ENCODE results near the gene PACRG. TPM values are rescaled to one million over a fixed set of nuclear protein-coding genes. Genes with fewer than 3 reads are reported as not detected.
A peak's percentile ranks its signal among the peaks of the same experiment; 100 is the strongest.

PACRG gene
- total and polyA plus RNA-seq, 2 of the 8 experiments (the other 6 are each of a cell fraction or from before 2014, with no cell fraction given), result 0.44 to 0.54 TPM

DNA sequence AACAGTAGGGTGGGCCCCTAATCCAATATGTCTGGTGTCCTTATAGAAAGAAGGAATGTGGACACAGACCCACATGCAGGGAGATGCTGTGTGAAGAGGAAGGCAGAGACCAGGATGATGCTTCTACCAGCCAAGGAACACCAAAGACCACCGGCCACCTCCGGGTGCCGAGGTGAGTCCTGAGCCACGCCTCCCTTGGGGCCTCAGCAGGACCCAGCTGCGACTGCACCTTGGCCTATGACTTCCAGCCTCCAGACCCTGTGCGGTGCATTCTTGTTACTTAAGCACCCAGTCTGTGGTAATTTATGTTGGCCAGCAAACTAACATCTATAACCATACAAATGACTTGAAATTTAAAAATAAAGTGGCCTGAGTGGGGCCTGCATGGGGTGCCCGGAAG lies 607.3 kb downstream of the PACRG start:
- H3K79me2 ChIP-seq (ENCODE audit: control insufficient read depth in 1 of 2, insufficient read depth in 2 of 2, low read length in 2 of 2), result no peaks in the 10 kb centered on the region
- no peak overlapping the region for H3K27ac ChIP-seq (ENCODE audit: low read depth, low read length)
- no peak overlapping the region for H3K4me3 ChIP-seq (ENCODE audit: extremely low read depth in 1 of 4, insufficient read depth in 2 of 4, low read depth in 3 of 4, low read length in 4 of 4)
- H4K5ac ChIP-seq (ENCODE audit: insufficient read length, low read depth, low read length), result no peak overlapping the region
- H2AFZ ChIP-seq (ENCODE audit: low read length), result no peak overlapping the region
- FAIRE-seq, result no peak
- H3K9me3 ChIP-seq (ENCODE audit: insufficient read depth in 2 of 2, low read depth in 1 of 2, low read length in 1 of 2), result no peaks in the 10 kb centered on the region
- H3K9ac ChIP-seq (replicated peaks in 1 of 4; ENCODE audit: extremely low read depth in 1 of 4, low read depth in 3 of 4, low read length in 3 of 4), result no peak overlapping the region
- ChIA-PET CTCF (ENCODE audit: partially characterized antibody) (interaction anchor here (1.4 kb wide), 1 partner anchor 219 kb away, joined by 4 read pairs; no protein-coding TSS in a partner anchor), POLR2A (ENCODE audit: partially characterized antibody) (no interaction called here)
- H2BK5ac ChIP-seq (ENCODE audit: low read depth, low read length), result no peak overlapping the region
- H4K91ac ChIP-seq (replicated peaks; ENCODE audit: insufficient read length, low read length), result peak overlapping the region; percentile 42
- H3K4me2 ChIP-seq (ENCODE audit: insufficient read depth in 1 of 2, low read depth in 2 of 2, low read length in 2 of 2), result no peak overlapping the region
- H2AK5ac ChIP-seq (ENCODE audit: low read depth, low read length), result no peak overlapping the region
- H2BK20ac ChIP-seq (ENCODE audit: low read length), result no peak overlapping the region
- no peak overlapping the region for H3K4ac ChIP-seq (replicated peaks; ENCODE audit: insufficient read length, low read depth, low read length)
- no peak overlapping the region for H3K18ac ChIP-seq (ENCODE audit: extremely low read depth, low read length)
- H3K23me2 ChIP-seq (ENCODE audit: low read depth, low read length), result no peaks in the 10 kb centered on the region
- no peak overlapping the region for H3K23ac ChIP-seq (ENCODE audit: insufficient read length)
- H3K36me3 ChIP-seq (ENCODE audit: control insufficient read depth in 2 of 4, insufficient read depth in 4 of 4, low read length in 3 of 4), result no peaks in the 10 kb centered on the region
- H2BK12ac ChIP-seq (ENCODE audit: low read depth, low read length), result no peak overlapping the region
- H2BK15ac ChIP-seq (ENCODE audit: low read length), result peak overlapping the region; percentile 81; the same call in 1 of the 2 replicates
- no peak for DNase-seq (ENCODE audit: low read depth in 1 of 2, low spot score in 2 of 2)
- H4K8ac ChIP-seq (ENCODE audit: extremely low read depth, insufficient read depth, low read length), result no peak overlapping the region; the same call in 1 of the 2 replicates
- H4K20me1 ChIP-seq (replicated peaks in 1 of 2; ENCODE audit: control insufficient read depth in 1 of 2, insufficient read depth in 2 of 2, low read length in 2 of 2), result no peaks in the 10 kb centered on the region
- peaks cover 5 to 21% (median 6%) of the 10 kb centered on the region in 4 experiments for H3K4me1 ChIP-seq (replicated peaks in 1 of 4; ENCODE audit: control insufficient read depth in 3 of 4, insufficient read depth in 4 of 4, low read length in 3 of 4)
- H3K14ac ChIP-seq (ENCODE audit: insufficient read length), result no peak overlapping the region
- H2BK120ac ChIP-seq (replicated peaks; ENCODE audit: low read depth, low read length), result no peak overlapping the region
- H3K56ac ChIP-seq (replicated peaks; ENCODE audit: insufficient read length, low read depth, low read length), result no peak overlapping the region
- 95% methylated on average over 7 of the region's 7 CpGs; no CpG with 5 or more reads in 1 of the 2 experiments for WGBS, 2 experiments (ENCODE audit: extremely low coverage in 1 of 2, insufficient coverage in 1 of 2, insufficient read length in 1 of 2, insufficient replicate concordance in 2 of 2, low coverage in 1 of 2, low lambda C conversion rate in 2 of 2, missing lambda C conversion rate in 1 of 2)
- no peaks in the 10 kb centered on the region for H3K79me1 ChIP-seq (ENCODE audit: low read depth, low read length)
- peaks cover 0 to 10% (median 6%) of the 10 kb centered on the region in 4 experiments; a peak in 3 of 7 replicates for H3K27me3 ChIP-seq (replicated peaks in 1 of 4; ENCODE audit: control insufficient read depth in 3 of 4, extremely low read depth in 1 of 4, insufficient read depth in 3 of 4, low read length in 3 of 4)
- TF ChIP-seq PHF8 (conservative IDR thresholded peaks at IDR 0.05; ENCODE audit: low read depth, low read length) (no peak), CREB1 (IDR thresholded peaks at IDR 0.05) (no peak), BACH1 (IDR thresholded peaks at IDR 0.05; ENCODE audit: low read length) (no peak), POLR2A (IDR thresholded peaks at IDR 0.05; ENCODE audit: control extremely low read depth in 1 of 2, low read depth in 2 of 2, low read length in 2 of 2) (no peak), NRF1 (IDR thresholded peaks at IDR 0.05; ENCODE audit: low read depth, low read length) (no peak), POU5F1 (IDR thresholded peaks at IDR 0.05; ENCODE audit: low read depth, low read length) (no peak), TAF1 (IDR thresholded peaks at IDR 0.05; ENCODE audit: low read depth, low read length) (no peak), HDAC2 (IDR thresholded peaks at IDR 0.05; ENCODE audit: borderline replicate concordance in 1 of 2, low read depth in 2 of 2, low read length in 2 of 2) (no peak), HDAC6 (IDR thresholded peaks at IDR 0.05; ENCODE audit: low read depth, low read length) (no peak), GABPA (IDR thresholded peaks at IDR 0.05; ENCODE audit: borderline replicate concordance, insufficient read depth, low read length) (no peak), SRF (IDR thresholded peaks at IDR 0.05; ENCODE audit: low read depth, low read length) (no peak)
- TF ChIP-seq, protein P1, sequence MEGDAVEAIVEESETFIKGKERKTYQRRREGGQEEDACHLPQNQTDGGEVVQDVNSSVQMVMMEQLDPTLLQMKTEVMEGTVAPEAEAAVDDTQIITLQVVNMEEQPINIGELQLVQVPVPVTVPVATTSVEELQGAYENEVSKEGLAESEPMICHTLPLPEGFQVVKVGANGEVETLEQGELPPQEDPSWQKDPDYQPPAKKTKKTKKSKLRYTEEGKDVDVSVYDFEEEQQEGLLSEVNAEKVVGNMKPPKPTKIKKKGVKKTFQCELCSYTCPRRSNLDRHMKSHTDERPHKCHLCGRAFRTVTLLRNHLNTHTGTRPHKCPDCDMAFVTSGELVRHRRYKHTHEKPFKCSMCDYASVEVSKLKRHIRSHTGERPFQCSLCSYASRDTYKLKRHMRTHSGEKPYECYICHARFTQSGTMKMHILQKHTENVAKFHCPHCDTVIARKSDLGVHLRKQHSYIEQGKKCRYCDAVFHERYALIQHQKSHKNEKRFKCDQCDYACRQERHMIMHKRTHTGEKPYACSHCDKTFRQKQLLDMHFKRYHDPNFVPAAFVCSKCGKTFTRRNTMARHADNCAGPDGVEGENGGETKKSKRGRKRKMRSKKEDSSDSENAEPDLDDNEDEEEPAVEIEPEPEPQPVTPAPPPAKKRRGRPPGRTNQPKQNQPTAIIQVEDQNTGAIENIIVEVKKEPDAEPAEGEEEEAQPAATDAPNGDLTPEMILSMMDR (IDR thresholded peaks at IDR 0.05; ENCODE audit: control extremely low read depth in 1 of 3, insufficient read depth in 1 of 3, low read depth in 1 of 3, low read length in 3 of 3), result no peak
